Right renal cortex interstitium (tissue), 3 donors: ENCODE results near the gene TMTC2. TPM values are rescaled to one million over a fixed set of nuclear protein-coding genes. Genes with fewer than 3 reads are reported as not detected.

Experiments
- DNase-seq, 3 donors: peaks; one replicate each; pipeline ENCODE4 v3.0.0-alpha.2; 2013; ENCODE audit warnings: low read depth in 3 of 3, low spot score in 2 of 3
- polyA plus RNA-seq, 3 donors: library from polyadenylated mRNA; unstranded; fragments of 120-200 nt; gene quantifications; one replicate each; pipeline ENCODE4 v1.2.1, GENCODE V29; 2013; ENCODE audit not compliant: insufficient read length in 3 of 3

Gene TMTC2
- 10 to 100 TPM; 32.5 to 40.5 (median 36.5) TPM for polyA plus RNA-seq

- peak; percentile 87 to 92 (median 88) for DNase-seq
These were observed at the start of gene TMTC2 for GRCh38 chr12:82686168-82687020. Gene TMTC2, plus strand, starts transcription at chr12:82686906.

- DNase-seq, result no peak
These were observed 48.4 kb upstream of the TMTC2 start for GRCh38 chr12:82638324-82638723.

GRCh38 chr12:82644896-82645295 is 41.8 kb upstream of the TMTC2 start:
- no peak for DNase-seq

GRCh38 chr12:82645414-82645813 is 41.3 kb upstream of the TMTC2 start:
- no peak for DNase-seq

- no peak for DNase-seq
These were observed 38.9 kb upstream of the TMTC2 start for GRCh38 chr12:82647853-82648252.

- no peak for DNase-seq
These were observed 38.3 kb upstream of the TMTC2 start for GRCh38 chr12:82648259-82648909.

- DNase-seq, result no peak
These were observed 35.9 kb upstream of the TMTC2 start for GRCh38 chr12:82650627-82651337.

- no peak for DNase-seq
These were observed 35.2 kb upstream of the TMTC2 start for GRCh38 chr12:82651489-82651888.

- no peak for DNase-seq
These were observed 34.6 kb upstream of the TMTC2 start for GRCh38 chr12:82652071-82652470.

- DNase-seq, result no peak
These were observed 31.0 kb upstream of the TMTC2 start for GRCh38 chr12:82655751-82656150.

GRCh38 chr12:82659343-82660207 is 27.1 kb upstream of the TMTC2 start:
- DNase-seq, result no peak

GRCh38 chr12:82660541-82661325 is 26.0 kb upstream of the TMTC2 start:
- DNase-seq, result no peak

- no peak for DNase-seq
These were observed 22.8 kb upstream of the TMTC2 start for GRCh38 chr12:82663893-82664292.

GRCh38 chr12:82665142-82665923 is 21.4 kb upstream of the TMTC2 start:
- no peak for DNase-seq

GRCh38 chr12:82666830-82667229 is 19.9 kb upstream of the TMTC2 start:
- DNase-seq, result no peak

GRCh38 chr12:82671673-82672195 is 15.0 kb upstream of the TMTC2 start:
- no peak for DNase-seq

- DNase-seq, result no peak
These were observed 13.8 kb upstream of the TMTC2 start for GRCh38 chr12:82672811-82673495.

GRCh38 chr12:82673698-82674097 is 13.0 kb upstream of the TMTC2 start:
- no peak for DNase-seq
